Stimulated activated CD4-positive, alpha-beta T cell treated with anti-CD3 and anti-CD28 coated beads, Interleukin-2, amount 100 ng/mL, for 4 hours (primary cell): ENCODE data around the gene SATB2.

Experiments
- DNase-seq: peaks from one replicate; pipeline ENCODE4 v3.0.0-alpha.2; 2020; ENCODE audit warnings: low read depth

Gene SATB2

DNA sequence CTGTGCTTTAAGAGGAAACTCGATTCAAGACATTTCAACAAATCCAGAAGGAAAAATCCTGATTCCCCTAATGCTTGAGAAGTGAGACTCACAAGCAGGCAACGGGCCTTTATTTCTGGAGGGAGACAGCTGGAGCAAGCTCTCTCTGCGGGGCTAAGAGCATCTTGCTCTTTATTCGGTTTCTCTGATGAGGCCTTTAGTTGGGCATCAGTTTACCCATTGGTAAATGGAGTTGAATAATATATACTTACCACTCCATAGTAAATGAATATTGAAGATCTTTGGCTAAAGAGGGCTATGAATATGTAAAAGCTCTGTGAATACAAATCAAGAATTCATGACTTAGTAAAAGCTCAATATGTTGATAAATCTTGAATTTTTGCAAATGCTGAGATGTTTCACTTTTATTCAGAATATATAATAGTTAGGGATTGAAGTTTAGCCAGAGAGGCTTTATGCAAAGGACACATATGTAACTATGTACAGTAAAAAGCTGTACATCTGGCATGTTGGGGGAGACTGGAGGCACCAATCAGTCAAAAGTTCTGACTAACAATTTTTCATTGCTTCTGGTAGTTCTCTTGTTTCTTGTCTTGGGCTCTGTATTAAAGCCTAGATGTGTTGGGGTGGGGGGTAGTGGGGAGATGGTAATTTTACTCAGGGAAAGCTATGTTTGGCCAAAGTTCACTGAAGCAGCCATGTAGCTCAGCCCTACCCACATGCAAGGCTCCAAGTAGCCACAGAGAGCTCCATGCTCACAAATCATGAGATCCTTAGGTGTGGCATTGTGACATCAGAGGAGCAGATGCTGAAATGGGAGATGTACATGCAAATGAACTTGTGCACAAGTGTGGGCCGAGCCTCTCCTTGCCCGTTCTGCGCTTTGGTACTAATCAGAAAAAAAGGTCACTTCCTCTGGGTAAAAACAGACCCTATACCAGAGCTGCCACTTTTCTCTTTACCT, 200.2 kb downstream of the SATB2 start:
- DNase-seq, result no peak

DNA sequence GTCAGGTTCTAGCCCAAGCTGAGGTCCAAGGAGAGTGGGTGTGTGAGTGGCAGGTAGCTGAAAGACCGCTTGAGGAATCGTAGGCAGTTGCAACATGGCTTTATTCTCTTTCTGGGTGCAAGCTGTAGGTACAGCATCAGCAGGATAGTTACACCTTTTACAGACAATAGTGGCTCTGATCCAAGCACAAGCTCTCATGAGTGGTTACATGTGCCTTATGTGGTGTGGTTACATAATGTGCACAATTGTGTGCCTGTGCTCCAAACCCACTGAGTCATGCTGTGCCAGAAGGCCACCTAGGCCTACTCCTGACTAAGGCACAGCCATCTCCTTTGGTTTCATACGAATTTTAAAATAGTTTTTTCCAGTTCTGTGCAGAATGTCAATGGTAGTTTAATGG, 227.6 kb downstream of the SATB2 start:
- DNase-seq, result no peak

DNA sequence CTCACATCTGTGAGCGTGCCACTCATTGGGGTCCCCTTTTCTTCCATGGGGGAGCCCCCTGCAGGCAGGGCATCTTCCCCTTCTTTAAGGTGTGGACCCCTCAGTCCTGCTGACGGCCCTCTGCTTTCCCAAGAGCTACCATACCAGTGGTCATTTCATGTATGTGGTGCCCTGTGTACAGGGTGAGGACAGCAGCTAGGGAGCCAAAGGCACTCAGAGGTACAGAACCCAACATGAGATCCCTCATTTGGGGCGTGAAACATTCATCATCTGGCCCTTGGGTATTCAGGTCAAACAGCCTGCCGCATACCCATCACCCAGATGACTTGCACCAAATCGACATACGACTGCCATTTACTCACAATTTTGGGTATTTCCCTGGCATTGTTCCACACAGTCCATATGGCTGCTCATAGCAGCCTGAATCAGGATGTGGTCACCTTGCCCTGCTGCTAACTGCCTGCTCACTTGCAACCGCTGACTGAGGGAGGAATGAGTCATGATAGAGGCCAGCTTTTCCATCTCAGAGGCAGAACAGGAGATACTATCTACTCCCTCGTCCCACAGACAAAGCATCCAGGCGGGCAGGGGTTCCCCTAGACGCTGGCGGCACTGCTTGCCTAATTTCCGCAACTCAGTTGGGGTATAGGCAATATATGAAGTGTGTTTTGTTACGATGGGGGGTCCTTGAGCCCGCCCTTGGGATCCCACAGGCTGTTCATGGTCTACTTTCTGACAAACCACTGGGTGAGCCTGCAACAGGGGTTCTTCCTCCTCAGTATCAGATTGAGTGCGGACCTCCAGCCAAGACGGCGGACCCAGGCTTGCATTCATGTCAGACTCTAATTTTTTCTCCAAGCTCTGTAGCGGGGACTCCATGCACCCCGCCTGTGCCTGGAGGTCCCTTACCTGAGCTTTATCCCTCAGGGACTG, 228.6 kb downstream of the SATB2 start:
- no peak for DNase-seq

DNA sequence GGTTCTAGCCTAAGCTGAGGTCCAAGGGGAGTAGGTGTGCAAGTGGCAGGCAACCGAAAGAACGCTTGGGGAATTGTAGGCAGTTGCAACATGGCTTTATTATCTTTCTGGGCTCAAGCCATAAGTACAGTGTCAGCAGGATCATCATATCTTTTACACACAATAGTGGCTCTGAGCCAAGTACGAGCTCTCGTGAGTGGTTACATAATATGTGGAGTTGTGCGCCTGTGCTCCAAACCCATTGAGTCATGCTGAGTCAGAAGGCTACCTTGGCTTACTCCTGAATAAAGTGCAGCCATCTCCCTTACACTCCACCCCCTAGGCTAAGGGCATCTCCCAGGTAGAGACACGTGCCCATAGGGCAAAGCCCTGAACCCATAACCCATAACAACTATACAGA, 233.9 kb downstream of the SATB2 start:
- no peak for DNase-seq

DNA sequence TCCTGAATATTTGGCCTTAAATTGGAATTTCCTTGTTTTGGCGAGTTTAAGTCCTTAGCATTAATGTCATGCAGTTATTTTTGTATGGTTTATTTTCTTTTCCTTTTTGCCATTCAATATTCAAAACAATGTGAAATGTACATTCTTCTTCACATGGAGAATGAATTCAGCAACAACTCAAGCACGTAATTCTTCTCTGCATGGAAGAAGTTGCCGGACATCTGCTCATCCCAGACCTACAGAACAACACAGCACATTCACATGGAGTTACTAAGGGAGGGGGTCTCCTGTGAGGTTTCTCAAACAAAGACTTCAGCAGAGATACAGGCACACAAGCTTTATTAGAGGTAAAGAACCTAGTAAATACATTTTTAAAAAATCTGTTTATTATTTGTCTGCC, 236.8 kb downstream of the SATB2 start:
- no peak for DNase-seq

DNA sequence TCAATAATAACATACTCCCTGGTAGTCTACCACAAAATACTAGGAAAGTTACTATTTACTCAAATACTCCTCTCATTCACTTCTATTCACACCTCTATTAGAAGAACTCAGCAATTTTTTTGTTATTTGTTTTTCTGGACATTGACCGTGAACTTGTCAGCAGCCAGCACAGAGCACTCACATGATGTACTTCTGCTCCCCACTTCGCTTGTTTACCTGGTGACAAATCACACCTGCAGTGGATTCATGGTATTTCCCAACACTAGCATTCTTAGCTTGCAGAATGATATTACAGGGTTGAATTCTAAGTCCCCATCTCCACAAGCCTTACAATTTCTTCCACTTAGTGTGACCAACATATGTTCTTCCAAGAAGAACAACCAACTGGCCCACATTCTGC, 238.2 kb downstream of the SATB2 start:
- DNase-seq, result no peak
